ENCODE data around the gene SPON2.

Gene SPON2

GRCh38 chr4:1187182-1187581, 14.8 kb upstream of the SPON2 start:
- intact Hi-C loops (cut with DNase I; ENCODE audit: low total_unique reads): no loop called here
- H3K27ac ChIP-seq: no peak overlapping the region

GRCh38 chr4:1183985-1184773, 11.8 kb upstream of the SPON2 start:
- Histone ChIP-seq H3K9me3 (peaks cover 0 to 3% (median 0%) of the 10 kb centered on the region in 3 donors), H3K36me3 (no peaks in the 10 kb centered on the region), H3K4me1 (no peaks in the 10 kb centered on the region), H3K27ac (no peak overlapping the region), H3K4me3 (no peak overlapping the region), H3K27me3 (no peaks in the 10 kb centered on the region)
- intact Hi-C loops (cut with DNase I; ENCODE audit: low total_unique reads): no loop called here
- DNase-seq: no peak
- TF ChIP-seq, protein P1, sequence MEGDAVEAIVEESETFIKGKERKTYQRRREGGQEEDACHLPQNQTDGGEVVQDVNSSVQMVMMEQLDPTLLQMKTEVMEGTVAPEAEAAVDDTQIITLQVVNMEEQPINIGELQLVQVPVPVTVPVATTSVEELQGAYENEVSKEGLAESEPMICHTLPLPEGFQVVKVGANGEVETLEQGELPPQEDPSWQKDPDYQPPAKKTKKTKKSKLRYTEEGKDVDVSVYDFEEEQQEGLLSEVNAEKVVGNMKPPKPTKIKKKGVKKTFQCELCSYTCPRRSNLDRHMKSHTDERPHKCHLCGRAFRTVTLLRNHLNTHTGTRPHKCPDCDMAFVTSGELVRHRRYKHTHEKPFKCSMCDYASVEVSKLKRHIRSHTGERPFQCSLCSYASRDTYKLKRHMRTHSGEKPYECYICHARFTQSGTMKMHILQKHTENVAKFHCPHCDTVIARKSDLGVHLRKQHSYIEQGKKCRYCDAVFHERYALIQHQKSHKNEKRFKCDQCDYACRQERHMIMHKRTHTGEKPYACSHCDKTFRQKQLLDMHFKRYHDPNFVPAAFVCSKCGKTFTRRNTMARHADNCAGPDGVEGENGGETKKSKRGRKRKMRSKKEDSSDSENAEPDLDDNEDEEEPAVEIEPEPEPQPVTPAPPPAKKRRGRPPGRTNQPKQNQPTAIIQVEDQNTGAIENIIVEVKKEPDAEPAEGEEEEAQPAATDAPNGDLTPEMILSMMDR (IDR thresholded peaks at IDR 0.05): no peak

More at GRCh38 chr4:1187182-1187581, 14.8 kb upstream of the SPON2 start:
- no peak for DNase-seq
- Histone ChIP-seq H3K9me3 (no peaks in the 10 kb centered on the region), H3K27me3 (no peaks in the 10 kb centered on the region), H3K36me3 (no peaks in the 10 kb centered on the region), H3K4me1 (peaks cover 0 to 11% (median 10%) of the 10 kb centered on the region in 4 donors), H3K4me3 (no peak overlapping the region)
- TF ChIP-seq, protein P1 (IDR thresholded peaks at IDR 0.05): no peak

DNA sequence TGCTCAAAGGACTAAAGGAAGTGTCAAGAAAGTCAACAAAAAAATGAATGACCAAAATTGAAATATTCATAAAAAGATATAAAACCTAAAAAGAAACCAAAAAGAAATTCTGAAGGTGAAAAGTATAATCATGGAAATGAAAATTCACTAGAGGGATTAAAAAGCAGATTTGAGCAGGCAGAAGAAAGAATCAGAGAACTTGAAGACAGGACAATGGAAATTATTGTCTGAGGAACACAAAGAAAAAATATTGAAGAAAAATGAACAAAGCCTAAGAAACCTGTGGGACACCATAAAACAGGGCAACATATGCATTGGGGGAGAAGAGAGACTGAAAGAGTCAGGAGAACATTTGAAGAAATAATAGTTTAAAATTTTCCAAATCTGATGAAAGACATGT, 9.9 kb upstream of the SPON2 start:
- H3K4me3 ChIP-seq: no peak overlapping the region
- intact Hi-C loops (cut with DNase I; ENCODE audit: low total_unique reads): no loop called here
- no peaks in the 10 kb centered on the region for H3K36me3 ChIP-seq
- no peak for DNase-seq
- H3K4me1 ChIP-seq: peaks cover 0 to 4% (median 0%) of the 10 kb centered on the region in 4 donors
- H3K27me3 ChIP-seq: peaks cover 0 to 11% of the 10 kb centered on the region in 2 donors
- H3K27ac ChIP-seq: no peak overlapping the region
- H3K9me3 ChIP-seq: peaks cover 0 to 3% (median 0%) of the 10 kb centered on the region in 3 donors
- TF ChIP-seq, protein P1 (IDR thresholded peaks at IDR 0.05): no peak

GRCh38 chr4:1180663-1181062, 8.3 kb upstream of the SPON2 start:
- Histone ChIP-seq H3K27me3 (peaks cover 0 to 14% of the 10 kb centered on the region in 2 donors), H3K27ac (no peak overlapping the region), H3K36me3 (no peaks in the 10 kb centered on the region), H3K4me1 (peaks cover 0 to 7% (median 0%) of the 10 kb centered on the region in 4 donors), H3K4me3 (no peak overlapping the region), H3K9me3 (peaks cover 0 to 3% (median 0%) of the 10 kb centered on the region in 3 donors)
- no peak for DNase-seq
- intact Hi-C loops (cut with DNase I; ENCODE audit: low total_unique reads): no loop called here
- TF ChIP-seq, protein P1 (IDR thresholded peaks at IDR 0.05): no peak

DNA sequence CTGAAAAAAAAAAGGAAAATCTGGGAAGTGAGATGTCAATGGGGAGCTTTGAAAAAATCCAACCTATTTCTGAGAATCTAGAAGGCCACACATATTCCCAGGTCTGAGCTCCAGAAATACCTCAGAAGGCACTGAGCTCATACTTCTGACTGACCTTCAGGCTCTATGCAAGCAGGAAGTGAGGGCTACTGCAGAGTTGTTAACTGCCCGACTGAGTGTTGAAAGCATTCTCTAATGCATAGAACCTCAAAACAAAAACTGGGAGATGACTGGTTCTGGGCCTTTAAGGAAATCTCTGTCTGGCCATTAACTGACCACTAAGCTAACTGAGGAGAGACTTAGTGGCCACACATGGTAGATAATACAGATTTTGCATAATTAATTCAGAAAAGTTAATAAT, 7.6 kb upstream of the SPON2 start:
- TF ChIP-seq, protein P1 (IDR thresholded peaks at IDR 0.05): no peak
- Histone ChIP-seq H3K4me1 (peaks cover 0 to 7% (median 0%) of the 10 kb centered on the region in 4 donors), H3K36me3 (no peaks in the 10 kb centered on the region), H3K27ac (no peak overlapping the region), H3K27me3 (peaks cover 0 to 14% of the 10 kb centered on the region in 2 donors), H3K4me3 (no peak overlapping the region), H3K9me3 (peaks cover 0 to 3% (median 0%) of the 10 kb centered on the region in 3 donors)
- intact Hi-C loops (cut with DNase I; ENCODE audit: low total_unique reads): no loop called here
- no peak for DNase-seq
